Endothelial cell of umbilical vein (primary cell): Measurements from ENCODE around the gene RGS9BP.

Experiments used
- EZH2 ChIP-seq: IDR thresholded peaks from 2 replicates; pipeline ENCODE4 v1.6.1; 2012; ENCODE audit warnings: borderline replicate concordance, low read depth, mild to moderate bottlenecking, moderate library complexity, low read length, inconsistent platforms; ENCODE audit not compliant: severe bottlenecking
- FOS ChIP-seq: IDR thresholded peaks from 2 replicates; pipeline ENCODE4 v1.6.1; 2011; ENCODE audit warnings: mild to moderate bottlenecking, low read length, moderate library complexity, borderline replicate concordance; ENCODE audit not compliant: insufficient read depth
- JUN ChIP-seq: IDR thresholded peaks from 2 replicates; pipeline ENCODE4 v1.6.1; 2011; ENCODE audit warnings: borderline replicate concordance, low read depth; ENCODE audit not compliant: insufficient read length, insufficient read depth
- POLR2A ChIP-seq: IDR thresholded peaks from 2 replicates; pipeline ENCODE4 v1.6.1; 2012; ENCODE audit warnings: low read depth, mild to moderate bottlenecking, control low read depth, low read length
- TF ChIP-seq, protein P1 (sequence below), 2 donors: IDR thresholded peaks; 1 replicate in 1 of 2; 2 replicates in 1 of 2; pipeline ENCODE4 v1.5.1; 2011; ENCODE audit warnings: low read length in 2 of 2, mild to moderate bottlenecking in 2 of 2, moderate library complexity in 2 of 2, control low read depth in 1 of 2, inconsistent platforms in 1 of 2, low read depth in 1 of 2; ENCODE audit not compliant: insufficient read depth in 1 of 2; ENCODE audit errors: extremely low read depth in 1 of 2

- TF ChIP-seq EZH2 (peak; percentile 52), JUN (no peak), POLR2A (no peak), FOS (no peak)
- TF ChIP-seq, protein P1, sequence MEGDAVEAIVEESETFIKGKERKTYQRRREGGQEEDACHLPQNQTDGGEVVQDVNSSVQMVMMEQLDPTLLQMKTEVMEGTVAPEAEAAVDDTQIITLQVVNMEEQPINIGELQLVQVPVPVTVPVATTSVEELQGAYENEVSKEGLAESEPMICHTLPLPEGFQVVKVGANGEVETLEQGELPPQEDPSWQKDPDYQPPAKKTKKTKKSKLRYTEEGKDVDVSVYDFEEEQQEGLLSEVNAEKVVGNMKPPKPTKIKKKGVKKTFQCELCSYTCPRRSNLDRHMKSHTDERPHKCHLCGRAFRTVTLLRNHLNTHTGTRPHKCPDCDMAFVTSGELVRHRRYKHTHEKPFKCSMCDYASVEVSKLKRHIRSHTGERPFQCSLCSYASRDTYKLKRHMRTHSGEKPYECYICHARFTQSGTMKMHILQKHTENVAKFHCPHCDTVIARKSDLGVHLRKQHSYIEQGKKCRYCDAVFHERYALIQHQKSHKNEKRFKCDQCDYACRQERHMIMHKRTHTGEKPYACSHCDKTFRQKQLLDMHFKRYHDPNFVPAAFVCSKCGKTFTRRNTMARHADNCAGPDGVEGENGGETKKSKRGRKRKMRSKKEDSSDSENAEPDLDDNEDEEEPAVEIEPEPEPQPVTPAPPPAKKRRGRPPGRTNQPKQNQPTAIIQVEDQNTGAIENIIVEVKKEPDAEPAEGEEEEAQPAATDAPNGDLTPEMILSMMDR (IDR thresholded peaks at IDR 0.05; ENCODE audit: extremely low read depth in 1 of 2, insufficient read depth in 1 of 2, low read depth in 1 of 2, low read length in 2 of 2): no peak
These were observed 1.3 kb downstream of the RGS9BP start for GRCh38 chr19:32676895-32677359.
